Measurements from ENCODE around the gene PTPRT.

The PTPRT gene

DNA sequence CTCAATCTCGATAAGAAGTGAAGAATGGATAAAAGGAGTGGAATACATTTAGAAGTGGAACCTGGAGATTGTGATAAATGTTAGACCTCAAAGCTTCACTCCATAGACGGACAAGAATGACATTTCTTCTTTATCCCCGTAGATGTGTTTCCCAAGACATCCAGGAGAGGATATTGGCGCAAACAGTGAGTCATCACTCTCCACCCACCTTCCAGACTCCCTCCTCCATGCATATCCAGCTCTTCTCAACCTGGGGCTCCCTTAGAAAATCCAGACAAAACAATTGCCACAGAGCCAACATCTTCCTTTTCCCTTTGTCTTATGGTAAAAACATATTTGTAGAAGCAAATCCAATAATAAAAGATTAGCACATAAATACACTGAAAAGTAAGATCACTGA, 586.1 kb downstream of the PTPRT start:
- Histone ChIP-seq H3K27me3 (ENCODE audit: low read length) (no peaks in the 10 kb centered on the region), H3F3A (ENCODE audit: insufficient read depth) (no peaks in the 10 kb centered on the region), H3K9me2 (replicated peaks; ENCODE audit: insufficient read depth, low read length) (no peaks in the 10 kb centered on the region), H3K9ac (ENCODE audit: low read length) (no peak overlapping the region), H2AFZ (ENCODE audit: low read depth, low read length, severe bottlenecking) (no peak overlapping the region), H3K9me3 (ENCODE audit: insufficient read depth, low read length) (no peaks in the 10 kb centered on the region), H3K4me2 (ENCODE audit: low read depth, low read length, poor library complexity, severe bottlenecking) (no peak overlapping the region), H3K79me2 (ENCODE audit: insufficient read depth, low read length) (no peaks in the 10 kb centered on the region), H3K27ac (ENCODE audit: low read depth, low read length) (no peak overlapping the region), H4K20me1 (ENCODE audit: low read depth, low read length) (no peaks in the 10 kb centered on the region), H3K4me3 (ENCODE audit: insufficient read depth, low read length, poor library complexity, severe bottlenecking) (no peak overlapping the region), H3K36me3 (ENCODE audit: low read length) (no peaks in the 10 kb centered on the region)
- TF ChIP-seq, protein P1, sequence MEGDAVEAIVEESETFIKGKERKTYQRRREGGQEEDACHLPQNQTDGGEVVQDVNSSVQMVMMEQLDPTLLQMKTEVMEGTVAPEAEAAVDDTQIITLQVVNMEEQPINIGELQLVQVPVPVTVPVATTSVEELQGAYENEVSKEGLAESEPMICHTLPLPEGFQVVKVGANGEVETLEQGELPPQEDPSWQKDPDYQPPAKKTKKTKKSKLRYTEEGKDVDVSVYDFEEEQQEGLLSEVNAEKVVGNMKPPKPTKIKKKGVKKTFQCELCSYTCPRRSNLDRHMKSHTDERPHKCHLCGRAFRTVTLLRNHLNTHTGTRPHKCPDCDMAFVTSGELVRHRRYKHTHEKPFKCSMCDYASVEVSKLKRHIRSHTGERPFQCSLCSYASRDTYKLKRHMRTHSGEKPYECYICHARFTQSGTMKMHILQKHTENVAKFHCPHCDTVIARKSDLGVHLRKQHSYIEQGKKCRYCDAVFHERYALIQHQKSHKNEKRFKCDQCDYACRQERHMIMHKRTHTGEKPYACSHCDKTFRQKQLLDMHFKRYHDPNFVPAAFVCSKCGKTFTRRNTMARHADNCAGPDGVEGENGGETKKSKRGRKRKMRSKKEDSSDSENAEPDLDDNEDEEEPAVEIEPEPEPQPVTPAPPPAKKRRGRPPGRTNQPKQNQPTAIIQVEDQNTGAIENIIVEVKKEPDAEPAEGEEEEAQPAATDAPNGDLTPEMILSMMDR (IDR thresholded peaks at IDR 0.05; ENCODE audit: insufficient read depth, low read length, poor library complexity, severe bottlenecking): no peak
- no peak for TF ChIP-seq EZH2phosphoT487 (conservative IDR thresholded peaks at IDR 0.05; ENCODE audit: low read length)

DNA sequence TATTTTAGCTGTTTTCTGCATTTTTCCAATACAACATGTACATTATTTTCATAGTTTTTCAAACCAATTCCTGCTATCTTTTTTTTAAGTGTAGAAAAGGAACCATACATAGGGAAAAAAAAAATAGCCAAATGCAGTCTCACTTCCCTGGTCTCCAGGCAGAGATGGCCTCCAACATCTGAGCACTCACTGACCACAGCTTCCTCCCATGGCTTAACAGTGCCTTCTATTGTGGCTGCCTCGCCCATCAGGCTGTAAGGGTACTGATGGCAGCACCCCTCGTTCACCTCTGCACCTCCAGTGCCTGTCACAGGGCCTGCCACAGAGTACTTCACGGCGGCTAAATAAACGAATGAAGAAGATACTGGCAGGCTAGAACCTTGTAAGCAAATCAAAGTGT, 591.1 kb downstream of the PTPRT start:
- Histone ChIP-seq H3K9me2 (replicated peaks; ENCODE audit: insufficient read depth, low read length) (no peaks in the 10 kb centered on the region), H3K4me2 (ENCODE audit: low read depth, low read length, poor library complexity, severe bottlenecking) (no peak overlapping the region)
- TF ChIP-seq, protein P1 (IDR thresholded peaks at IDR 0.05; ENCODE audit: insufficient read depth, low read length, poor library complexity, severe bottlenecking): no peak
- TF ChIP-seq EZH2phosphoT487 (conservative IDR thresholded peaks at IDR 0.05; ENCODE audit: low read length): no peak

DNA sequence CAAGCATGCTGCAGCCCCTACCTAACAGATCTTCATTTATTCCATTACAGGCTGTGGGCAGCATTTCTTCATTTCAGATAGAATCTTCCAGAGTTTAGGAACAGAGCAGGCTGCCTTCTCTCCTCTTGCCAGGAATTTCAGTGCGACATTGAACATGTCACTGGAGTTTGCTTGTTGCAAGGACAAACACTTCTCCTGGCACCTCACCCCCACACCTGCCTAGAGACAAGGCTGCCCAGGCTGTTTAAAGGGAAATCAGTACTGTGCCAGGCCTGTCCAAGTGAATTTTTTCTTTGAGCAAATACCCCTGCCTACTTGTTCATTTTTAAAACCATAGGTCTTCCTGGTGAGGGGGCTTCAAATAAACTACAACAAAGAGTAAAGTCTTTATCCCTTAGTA, 594.1 kb downstream of the PTPRT start:
- Histone ChIP-seq H3K9ac (ENCODE audit: low read length) (no peak overlapping the region), H3K36me3 (ENCODE audit: low read length) (no peaks in the 10 kb centered on the region), H3K27ac (ENCODE audit: low read depth, low read length) (no peak overlapping the region), H4K20me1 (ENCODE audit: low read depth, low read length) (no peaks in the 10 kb centered on the region), H2AFZ (ENCODE audit: low read depth, low read length, severe bottlenecking) (no peak overlapping the region), H3K4me2 (ENCODE audit: low read depth, low read length, poor library complexity, severe bottlenecking) (no peak overlapping the region), H3K27me3 (ENCODE audit: low read length) (no peaks in the 10 kb centered on the region), H3K9me2 (replicated peaks; ENCODE audit: insufficient read depth, low read length) (no peaks in the 10 kb centered on the region), H3F3A (ENCODE audit: insufficient read depth) (no peaks in the 10 kb centered on the region), H3K79me2 (ENCODE audit: insufficient read depth, low read length) (no peaks in the 10 kb centered on the region), H3K9me3 (ENCODE audit: insufficient read depth, low read length) (no peaks in the 10 kb centered on the region), H3K4me3 (ENCODE audit: insufficient read depth, low read length, poor library complexity, severe bottlenecking) (no peak overlapping the region)
- TF ChIP-seq, protein P1 (IDR thresholded peaks at IDR 0.05; ENCODE audit: insufficient read depth, low read length, poor library complexity, severe bottlenecking): no peak
- no peak for TF ChIP-seq EZH2phosphoT487 (conservative IDR thresholded peaks at IDR 0.05; ENCODE audit: low read length)

More for the DNA sequence above, 591.1 kb downstream of the PTPRT start:
- Histone ChIP-seq H3K27ac (ENCODE audit: low read depth, low read length) (no peak overlapping the region), H4K20me1 (ENCODE audit: low read depth, low read length) (no peaks in the 10 kb centered on the region), H3K9me3 (ENCODE audit: insufficient read depth, low read length) (no peaks in the 10 kb centered on the region), H3K27me3 (ENCODE audit: low read length) (no peaks in the 10 kb centered on the region), H3K9ac (ENCODE audit: low read length) (no peak overlapping the region), H3K79me2 (ENCODE audit: insufficient read depth, low read length) (no peaks in the 10 kb centered on the region), H2AFZ (ENCODE audit: low read depth, low read length, severe bottlenecking) (no peak overlapping the region), H3K36me3 (ENCODE audit: low read length) (no peaks in the 10 kb centered on the region), H3F3A (ENCODE audit: insufficient read depth) (no peaks in the 10 kb centered on the region), H3K4me3 (ENCODE audit: insufficient read depth, low read length, poor library complexity, severe bottlenecking) (no peak overlapping the region)

All from SU-DHL-6 (cell line).